ENCODE data around the gene CHCHD6. TPM values are rescaled to one million over a fixed set of nuclear protein-coding genes. Genes with fewer than 3 reads are reported as not detected.

The CHCHD6 gene
- total RNA-seq, 1 experiment from 2014 or later: 40.9 TPM

GRCh38 chr3:126945171-126945721 lies 241.2 kb downstream of the CHCHD6 start:
- Mint-ChIP-seq H3K9me3 (no peaks in the 10 kb centered on the region), H3K27ac (no peak overlapping the region), H3K4me1 (no peaks in the 10 kb centered on the region), H3K27me3 (ENCODE audit: low read depth) (no peaks in the 10 kb centered on the region), H3K4me3 (no peak overlapping the region), H3K36me3 (no peaks in the 10 kb centered on the region)
- DNase-seq (ENCODE audit: low spot score) (peak; percentile 40), ATAC-seq (peak; percentile 57; the same call in 1 of the 2 replicates)
- ChIA-PET CTCF (interaction anchor here (0.6 to 2.0 kb wide), 12 partner anchors 10 to 510 kb away, joined by 3 to 9 read pairs (median 5); partner anchors contain the start of gene PLXNA1), POLR2A (no interaction called here)
- TF ChIP-seq FOXJ3 (CRISPR knock-in tag; IDR thresholded peaks at IDR 0.05; ENCODE audit: borderline replicate concordance) (no peak), ZMAT4 (CRISPR knock-in tag; IDR thresholded peaks at IDR 0.05) (no peak), ZNF317 (CRISPR knock-in tag; IDR thresholded peaks at IDR 0.05; ENCODE audit: borderline replicate concordance, low read depth) (no peak), MLX (CRISPR knock-in tag; IDR thresholded peaks at IDR 0.05) (no peak), RELA (CRISPR knock-in tag; IDR thresholded peaks at IDR 0.05; ENCODE audit: borderline replicate concordance) (no peak), ZNF232 (CRISPR knock-in tag; IDR thresholded peaks at IDR 0.05) (no peak), ZBTB43 (CRISPR knock-in tag; IDR thresholded peaks at IDR 0.05) (no peak), NR3C1 (CRISPR knock-in tag; conservative IDR thresholded peaks at IDR 0.05; ENCODE audit: low read depth) (no peak), NR1H2 (CRISPR knock-in tag; IDR thresholded peaks at IDR 0.05) (no peak), CDX4 (CRISPR knock-in tag; IDR thresholded peaks at IDR 0.05; ENCODE audit: borderline replicate concordance) (no peak), E2F5 (CRISPR knock-in tag; IDR thresholded peaks at IDR 0.05) (no peak), ATF1 (CRISPR knock-in tag; IDR thresholded peaks at IDR 0.05) (no peak), IRF1 (CRISPR knock-in tag; IDR thresholded peaks at IDR 0.05) (no peak), ZNF532 (CRISPR knock-in tag; IDR thresholded peaks at IDR 0.05; ENCODE audit: borderline replicate concordance) (no peak), CREM (CRISPR knock-in tag; IDR thresholded peaks at IDR 0.05) (no peak), SMAD4 (CRISPR knock-in tag; IDR thresholded peaks at IDR 0.05) (no peak), KAT7 (CRISPR knock-in tag; IDR thresholded peaks at IDR 0.05; ENCODE audit: borderline replicate concordance) (no peak), NFE2L1 (CRISPR knock-in tag; IDR thresholded peaks at IDR 0.05) (no peak), FOXK1 (CRISPR knock-in tag; IDR thresholded peaks at IDR 0.05) (no peak), MAX (CRISPR knock-in tag; IDR thresholded peaks at IDR 0.05) (no peak)

All from WTC11 (cell line).